NK-92 (cell line): ENCODE data around the gene CFL1.
"Not testable (repeated sequence)": the region's sequence is repeated elsewhere in the genome, so short reads cannot be mapped to it uniquely, and the experiment has no call there.

Experiments
- DNase-seq: peaks from one replicate; lab custom pipeline; 2025; ENCODE audit not compliant: unreplicated experiment; lab: John Stamatoyannopoulos, UW

The CFL1 gene

GRCh38 chr11:65844231-65844872 lies 13.6 kb downstream of the CFL1 start:
- no peak for DNase-seq

- DNase-seq: no peak
These were observed 14.2 kb downstream of the CFL1 start for GRCh38 chr11:65843811-65844210.

- DNase-seq: no peak
These were observed 15.8 kb downstream of the CFL1 start for GRCh38 chr11:65842144-65842543.

- no peak for DNase-seq
These were observed 23.8 kb downstream of the CFL1 start for GRCh38 chr11:65834202-65834601.

GRCh38 chr11:65833297-65834030 lies 24.5 kb downstream of the CFL1 start, which contains the start of gene SNX32:
TSS of gene SNX32 (plus strand) at chr11:65833963. CDS start at chr11:65834066, 103 bp downstream.
- DNase-seq: peak; percentile 28

GRCh38 chr11:65832231-65832630 lies 25.7 kb downstream of the CFL1 start:
- DNase-seq: not testable (repeated sequence)

- DNase-seq: no peak
These were observed 28.5 kb downstream of the CFL1 start for GRCh38 chr11:65829459-65829858.

- DNase-seq: no peak
These were observed 30.8 kb downstream of the CFL1 start for GRCh38 chr11:65826984-65827735.

- DNase-seq: no peak
These were observed 35.0 kb downstream of the CFL1 start for GRCh38 chr11:65822776-65823528.

- no peak for DNase-seq
These were observed 36.9 kb downstream of the CFL1 start for GRCh38 chr11:65821107-65821506.

- peak; percentile 59 for DNase-seq
These were observed 39.9 kb downstream of the CFL1 start for GRCh38 chr11:65817835-65818680.

GRCh38 chr11:65817312-65817834 lies 40.6 kb downstream of the CFL1 start:
- no peak for DNase-seq

GRCh38 chr11:65816696-65817095 lies 41.3 kb downstream of the CFL1 start:
- no peak for DNase-seq

GRCh38 chr11:65814986-65815565 lies 42.9 kb downstream of the CFL1 start:
- no peak for DNase-seq

GRCh38 chr11:65814131-65814985 lies 43.6 kb downstream of the CFL1 start:
- DNase-seq: no peak

- DNase-seq: no peak
These were observed 46.1 kb downstream of the CFL1 start for GRCh38 chr11:65811764-65812475.

- DNase-seq: no peak
These were observed 47.7 kb downstream of the CFL1 start for GRCh38 chr11:65810046-65810868.
